Activated naive CD4-positive, alpha-beta T cell treated with anti-CD3 and anti-CD28 coated beads for 36 hours (primary cell): ENCODE measurements around the gene PTER. TPM values are rescaled to one million over a fixed set of nuclear protein-coding genes. Genes with fewer than 3 reads are reported as not detected.

Source experiments
- CTCF ChIA-PET: fragments of 350-600 bp; sonication (Branson Sonifier 250); formaldehyde crosslinking; loops from one replicate; lab custom pipeline; 2021; ENCODE audit warnings: antibody characterized with exemption; lab: Charles Lee
- DNase-seq: peaks from one replicate; pipeline ENCODE4 v3.0.0-alpha.2; 2020
- H3K27ac Mint-ChIP-seq: one replicate; pipeline ENCODE4 v1.8.0; 2021; ENCODE audit warnings: mild to moderate bottlenecking, mixed read lengths
- H3K27me3 Mint-ChIP-seq: one replicate; pipeline ENCODE4 v1.8.0; 2021; ENCODE audit warnings: low read depth, mixed read lengths
- H3K36me3 Mint-ChIP-seq: one replicate; pipeline ENCODE4 v1.8.0; 2021; ENCODE audit warnings: low read depth, mixed read lengths
- H3K4me1 Mint-ChIP-seq: one replicate; pipeline ENCODE4 v1.8.0; 2021; ENCODE audit warnings: low read depth, mixed read lengths
- H3K4me3 Mint-ChIP-seq: one replicate; pipeline ENCODE4 v1.8.0; 2021; ENCODE audit warnings: mild to moderate bottlenecking, moderate library complexity, mixed read lengths
- H3K9me3 Mint-ChIP-seq: one replicate; pipeline ENCODE4 v1.8.0; 2021; ENCODE audit warnings: mixed read lengths
- intact Hi-C: fragments of 100-400 bp; cut with micrococcal nuclease; formaldehyde crosslinking; loops from one replicate; pipeline ENCODE4 v1.15.1; 2023
- total RNA-seq, 2 experiments: library from RNA; stranded (reverse); gene quantifications; one replicate each; pipeline ENCODE4 v1.2.3, GENCODE V29; 2021

PTER gene
- total RNA-seq, 2 experiments from 2014 or later, result 15.0 to 16.7 TPM

GRCh38 chr10:16440396-16441133 lies 3.8 kb downstream of the PTER start:
- Mint-ChIP-seq H3K27ac (peak overlapping the region; percentile 76), H3K9me3 (no peaks in the 10 kb centered on the region), H3K4me3 (peak overlapping the region; percentile 29), H3K36me3 (peaks cover 54% of the 10 kb centered on the region), H3K4me1 (peaks cover 45% of the 10 kb centered on the region), H3K27me3 (no peaks in the 10 kb centered on the region)
- intact Hi-C loops, result no loop called here
- DNase-seq, result peak; percentile 48
- CTCF ChIA-PET, result no interaction called here

GRCh38 chr10:16441173-16441840 lies 4.5 kb downstream of the PTER start:
- H3K27ac Mint-ChIP-seq, result peak overlapping the region; percentile 76
- CTCF ChIA-PET, result interaction anchor here (0.8 kb wide), 1 partner anchor 14 kb away, joined by 3 read pairs; no protein-coding TSS in a partner anchor
- H3K36me3 Mint-ChIP-seq, result peaks cover 56% of the 10 kb centered on the region
- H3K4me3 Mint-ChIP-seq, result no peak overlapping the region
- intact Hi-C loops, result no loop called here
- no peaks in the 10 kb centered on the region for H3K9me3 Mint-ChIP-seq
- DNase-seq, result no peak
- H3K27me3 Mint-ChIP-seq, result no peaks in the 10 kb centered on the region
- H3K4me1 Mint-ChIP-seq, result peaks cover 42% of the 10 kb centered on the region

GRCh38 chr10:16442914-16443313 lies 6.1 kb downstream of the PTER start:
- CTCF ChIA-PET, result no interaction called here
- Mint-ChIP-seq H3K27me3 (no peaks in the 10 kb centered on the region), H3K4me1 (peaks cover 36% of the 10 kb centered on the region), H3K4me3 (no peak overlapping the region), H3K27ac (no peak overlapping the region), H3K36me3 (peaks cover 56% of the 10 kb centered on the region), H3K9me3 (no peaks in the 10 kb centered on the region)
- intact Hi-C loops, result no loop called here
- DNase-seq, result no peak

- no peaks in the 10 kb centered on the region for H3K27me3 Mint-ChIP-seq
- H3K4me1 Mint-ChIP-seq, result peaks cover 11% of the 10 kb centered on the region
- CTCF ChIA-PET, result interaction anchor here (1.1 kb wide), 1 partner anchor 13 kb away, joined by 3 read pairs; no protein-coding TSS in a partner anchor
- no peak for DNase-seq
- H3K27ac Mint-ChIP-seq, result no peak overlapping the region
- H3K9me3 Mint-ChIP-seq, result no peaks in the 10 kb centered on the region
- H3K4me3 Mint-ChIP-seq, result no peak overlapping the region
- H3K36me3 Mint-ChIP-seq, result peaks cover 50% of the 10 kb centered on the region
- intact Hi-C loops, result no loop called here
Observed at GRCh38 chr10:16445770-16446469, 9.1 kb downstream of the PTER start.

GRCh38 chr10:16449454-16449853 lies 12.6 kb downstream of the PTER start:
- intact Hi-C loops, result no loop called here
- CTCF ChIA-PET, result interaction anchor here (0.6 kb wide), 2 partner anchors 362 to 1036 kb away, joined by 3 read pairs; no protein-coding TSS in a partner anchor
- no peak overlapping the region for H3K4me3 Mint-ChIP-seq
- no peak for DNase-seq
- H3K27ac Mint-ChIP-seq, result no peak overlapping the region
- H3K36me3 Mint-ChIP-seq, result peaks cover 33% of the 10 kb centered on the region
- no peaks in the 10 kb centered on the region for H3K9me3 Mint-ChIP-seq
- peaks cover 2% of the 10 kb centered on the region for H3K4me1 Mint-ChIP-seq
- H3K27me3 Mint-ChIP-seq, result no peaks in the 10 kb centered on the region

GRCh38 chr10:16458166-16458955 lies 21.6 kb downstream of the PTER start:
- DNase-seq, result no peak
- no peak overlapping the region for H3K27ac Mint-ChIP-seq
- no peak overlapping the region for H3K4me3 Mint-ChIP-seq
- H3K4me1 Mint-ChIP-seq, result peaks cover 7% of the 10 kb centered on the region
- H3K9me3 Mint-ChIP-seq, result no peaks in the 10 kb centered on the region
- H3K27me3 Mint-ChIP-seq, result no peaks in the 10 kb centered on the region
- peaks cover 23% of the 10 kb centered on the region for H3K36me3 Mint-ChIP-seq
- intact Hi-C loops, result no loop called here
- CTCF ChIA-PET, result interaction anchor here (0.7 to 1.2 kb wide), 2 partner anchors 13 to 23 kb away, joined by 3 read pairs; no protein-coding TSS in a partner anchor

GRCh38 chr10:16459423-16459939 lies 22.7 kb downstream of the PTER start:
- Mint-ChIP-seq H3K27ac (no peak overlapping the region), H3K27me3 (no peaks in the 10 kb centered on the region), H3K36me3 (peaks cover 30% of the 10 kb centered on the region), H3K4me3 (no peak overlapping the region), H3K9me3 (no peaks in the 10 kb centered on the region), H3K4me1 (peaks cover 8% of the 10 kb centered on the region)
- DNase-seq, result no peak
- intact Hi-C loops, result no loop called here
- CTCF ChIA-PET, result interaction anchor here (0.7 to 1.2 kb wide), 2 partner anchors 14 to 22 kb away, joined by 3 read pairs; no protein-coding TSS in a partner anchor

- CTCF ChIA-PET, result interaction anchor here (0.6 kb wide), 1 partner anchor 261 kb away, joined by 3 read pairs; no protein-coding TSS in a partner anchor
- Mint-ChIP-seq H3K9me3 (peaks cover 2% of the 10 kb centered on the region), H3K36me3 (peaks cover 39% of the 10 kb centered on the region), H3K4me3 (no peak overlapping the region), H3K27me3 (no peaks in the 10 kb centered on the region), H3K4me1 (peaks cover 32% of the 10 kb centered on the region), H3K27ac (peak overlapping the region; percentile 11)
- intact Hi-C loops, result no loop called here
- DNase-seq, result no peak
Observed at GRCh38 chr10:16466001-16466400, 29.2 kb downstream of the PTER start.

- no peaks in the 10 kb centered on the region for H3K27me3 Mint-ChIP-seq
- intact Hi-C loops, result no loop called here
- H3K9me3 Mint-ChIP-seq, result no peaks in the 10 kb centered on the region
- no peak overlapping the region for H3K27ac Mint-ChIP-seq
- H3K4me3 Mint-ChIP-seq, result no peak overlapping the region
- peak; percentile 57 for DNase-seq
- peaks cover 22% of the 10 kb centered on the region for H3K36me3 Mint-ChIP-seq
- CTCF ChIA-PET, result no interaction called here
- peaks cover 23% of the 10 kb centered on the region for H3K4me1 Mint-ChIP-seq
Observed at GRCh38 chr10:16470747-16471146, 33.9 kb downstream of the PTER start.

- no peak overlapping the region for H3K4me3 Mint-ChIP-seq
- H3K36me3 Mint-ChIP-seq, result peaks cover 18% of the 10 kb centered on the region
- H3K27ac Mint-ChIP-seq, result no peak overlapping the region
- CTCF ChIA-PET, result interaction anchor here (1.2 kb wide), 1 partner anchor 304 kb away, joined by 3 read pairs; no protein-coding TSS in a partner anchor
- H3K4me1 Mint-ChIP-seq, result peaks cover 18% of the 10 kb centered on the region
- intact Hi-C loops, result no loop called here
- H3K9me3 Mint-ChIP-seq, result no peaks in the 10 kb centered on the region
- no peak for DNase-seq
- no peaks in the 10 kb centered on the region for H3K27me3 Mint-ChIP-seq
Observed at GRCh38 chr10:16472828-16473227, 36.0 kb downstream of the PTER start.

GRCh38 chr10:16477757-16478156 lies 40.9 kb downstream of the PTER start:
- Mint-ChIP-seq H3K9me3 (no peaks in the 10 kb centered on the region), H3K27me3 (no peaks in the 10 kb centered on the region), H3K4me3 (no peak overlapping the region), H3K36me3 (peaks cover 10% of the 10 kb centered on the region), H3K27ac (no peak overlapping the region), H3K4me1 (no peaks in the 10 kb centered on the region)
- intact Hi-C loops, result no loop called here
- CTCF ChIA-PET, result no interaction called here
- no peak for DNase-seq
